ENCODE results near the gene MAT1A. TPM values are rescaled to one million over a fixed set of nuclear protein-coding genes. Genes with fewer than 3 reads are reported as not detected.

MAT1A gene
- total and polyA plus RNA-seq, 2 of the 8 experiments (the other 6 are each of a cell fraction or from before 2014, with no cell fraction given): 4.1 to 6.4 TPM

- no peak for TF ChIP-seq BACH1 (IDR thresholded peaks at IDR 0.05; ENCODE audit: low read length)
- TF ChIP-seq HDAC2 (IDR thresholded peaks at IDR 0.05; ENCODE audit: borderline replicate concordance in 1 of 2, low read depth in 2 of 2, low read length in 2 of 2): no peak
- peak; percentile 95 for TF ChIP-seq MAX (IDR thresholded peaks at IDR 0.05)
- TF ChIP-seq TBP (IDR thresholded peaks at IDR 0.05; ENCODE audit: low read depth, low read length): no peak
- TF ChIP-seq ASH2L (IDR thresholded peaks at IDR 0.05; ENCODE audit: low read length): peak; percentile 46
- no peak for TF ChIP-seq EGR1 (IDR thresholded peaks at IDR 0.05; ENCODE audit: borderline replicate concordance, low read depth, low read length)
- TF ChIP-seq RAD21 (IDR thresholded peaks at IDR 0.05 in 1 of 2, conservative IDR thresholded peaks at IDR 0.05 in 1 of 2; ENCODE audit: low read depth in 2 of 2, low read length in 2 of 2): peak in 1 of 2 experiments; percentile 25; a peak in 1 of 4 replicates
- no peak for TF ChIP-seq KDM1A (IDR thresholded peaks at IDR 0.05; ENCODE audit: borderline replicate concordance, low read length)
- TF ChIP-seq CHD2 (IDR thresholded peaks at IDR 0.05; ENCODE audit: low read length): no peak
- TF ChIP-seq POLR2AphosphoS5 (IDR thresholded peaks at IDR 0.05; ENCODE audit: low read depth, low read length): no peak
- TF ChIP-seq SIX5 (IDR thresholded peaks at IDR 0.05; ENCODE audit: low read depth, low read length): no peak
- TF ChIP-seq KDM4A (IDR thresholded peaks at IDR 0.05; ENCODE audit: low read depth, low read length, severe bottlenecking): no peak
- TF ChIP-seq, protein P1, sequence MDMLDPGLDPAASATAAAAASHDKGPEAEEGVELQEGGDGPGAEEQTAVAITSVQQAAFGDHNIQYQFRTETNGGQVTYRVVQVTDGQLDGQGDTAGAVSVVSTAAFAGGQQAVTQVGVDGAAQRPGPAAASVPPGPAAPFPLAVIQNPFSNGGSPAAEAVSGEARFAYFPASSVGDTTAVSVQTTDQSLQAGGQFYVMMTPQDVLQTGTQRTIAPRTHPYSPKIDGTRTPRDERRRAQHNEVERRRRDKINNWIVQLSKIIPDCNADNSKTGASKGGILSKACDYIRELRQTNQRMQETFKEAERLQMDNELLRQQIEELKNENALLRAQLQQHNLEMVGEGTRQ (IDR thresholded peaks at IDR 0.05; ENCODE audit: low read length): no peak
- TF ChIP-seq BRCA1 (IDR thresholded peaks at IDR 0.05; ENCODE audit: low read depth, low read length): no peak
- TF ChIP-seq JUN (IDR thresholded peaks at IDR 0.05; ENCODE audit: low read depth, low read length): no peak
- TF ChIP-seq CBX8 (IDR thresholded peaks at IDR 0.05; ENCODE audit: borderline replicate concordance, low read depth, low read length): no peak
- TF ChIP-seq SP4 (IDR thresholded peaks at IDR 0.05; ENCODE audit: low read length): no peak
- no peak for TF ChIP-seq CHD1 (IDR thresholded peaks at IDR 0.05; ENCODE audit: low read depth, low read length)
- TF ChIP-seq TAF1 (IDR thresholded peaks at IDR 0.05; ENCODE audit: low read depth, low read length): no peak
- TF ChIP-seq E2F6 (IDR thresholded peaks at IDR 0.05): peak; percentile 97
- TF ChIP-seq SP1 (IDR thresholded peaks at IDR 0.05; ENCODE audit: low read depth, low read length): no peak
- no peak for TF ChIP-seq FOSL1 (IDR thresholded peaks at IDR 0.05; ENCODE audit: insufficient read depth, low read depth, low read length)
- TF ChIP-seq CBX5 (IDR thresholded peaks at IDR 0.05; ENCODE audit: low read depth, low read length): no peak
These were observed at the start of gene MAT1A (continued) for GRCh38 chr10:80289451-80290287.
